IMR-90 (cell line): ENCODE data around the gene MARCHF3. TPM values are rescaled to one million over a fixed set of nuclear protein-coding genes. Genes with fewer than 3 reads are reported as not detected.

Source experiments
- ATAC-seq: fragments of 200-7000 bp; cut with Tn5 transposase; 2 replicates; pipeline ENCODE4 v1.9.1; 2020; ENCODE audit warnings: low read depth, mild to moderate bottlenecking, moderate library complexity
- BruUV-seq: library from RNA; stranded (reverse); fragments of 400-500 nt; replicated peaks from 2 replicates; lab custom pipeline; 2021; lab: Mats Ljungman, UMichigan
- CTCF ChIA-PET: fragments of 300-600 bp; formaldehyde crosslinking; extraction: SDS; loops from one replicate; lab custom pipeline; 2021; ENCODE audit warnings: antibody characterized with exemption; lab: Yijun Ruan, JAX
- POLR2A ChIA-PET: fragments of 300-600 bp; sonication (Branson Sonifier 250); formaldehyde crosslinking; loops from one replicate; lab custom pipeline; 2022; ENCODE audit warnings: antibody characterized with exemption; ENCODE audit not compliant: unreplicated experiment; lab: Charles Lee
- DNase-seq: peaks from one replicate; pipeline ENCODE4 v3.0.0; 2013
- H2AFZ ChIP-seq: replicated peaks from 2 replicates; pipeline ENCODE3; 2013; ENCODE audit warnings: low read length, mild to moderate bottlenecking; ENCODE audit not compliant: poor library complexity
- H2AK5ac ChIP-seq: 2 replicates; pipeline ENCODE4 v1.6.1; 2013; ENCODE audit warnings: low read depth, low read length, inconsistent platforms
- H2AK9ac ChIP-seq: replicated peaks from 2 replicates; pipeline ENCODE3; 2013; ENCODE audit warnings: mild to moderate bottlenecking, low read depth, low read length, moderate library complexity; ENCODE audit not compliant: poor library complexity
- H2BK120ac ChIP-seq: 2 replicates; pipeline ENCODE4 v1.6.1; 2013; ENCODE audit warnings: low read depth, low read length, inconsistent platforms
- H2BK15ac ChIP-seq: 3 replicates; pipeline ENCODE4 v1.6.1; 2013; ENCODE audit warnings: low read depth, low read length, inconsistent platforms
- H2BK20ac ChIP-seq: 2 replicates; pipeline ENCODE4 v1.6.1; 2013; ENCODE audit warnings: low read depth, mild to moderate bottlenecking, inconsistent platforms, low read length, moderate library complexity
- H2BK5ac ChIP-seq: 2 replicates; pipeline ENCODE4 v1.6.1; 2013; ENCODE audit warnings: mild to moderate bottlenecking, low read depth, low read length, inconsistent platforms; ENCODE audit not compliant: poor library complexity, severe bottlenecking
- H3K14ac ChIP-seq: replicated peaks from 2 replicates; pipeline ENCODE4 v1.6.1; 2013; ENCODE audit warnings: low read depth, low read length, inconsistent platforms
- H3K18ac ChIP-seq: 2 replicates; pipeline ENCODE4 v1.6.1; 2013; ENCODE audit warnings: low read depth, low read length, control low read depth
- H3K23ac ChIP-seq: 2 replicates; pipeline ENCODE4 v1.6.1; 2013; ENCODE audit warnings: low read depth, low read length, inconsistent platforms
- H3K27ac ChIP-seq: 2 replicates; pipeline ENCODE4 v1.5.1; 2013; ENCODE audit warnings: mild to moderate bottlenecking, control low read depth, low read length; ENCODE audit not compliant: insufficient read depth
- H3K27me3 ChIP-seq: 2 replicates; pipeline ENCODE4 v1.6.1; 2013; ENCODE audit warnings: low read length; ENCODE audit not compliant: control insufficient read depth, insufficient read depth
- H3K36me3 ChIP-seq: 2 replicates; pipeline ENCODE4 v1.6.1; 2013; ENCODE audit warnings: low read length, mixed read lengths; ENCODE audit not compliant: control insufficient read depth, insufficient read depth
- H3K4ac ChIP-seq: 2 replicates; pipeline ENCODE4 v1.6.1; 2013; ENCODE audit warnings: low read depth, low read length, inconsistent platforms
- H3K4me1 ChIP-seq: 2 replicates; pipeline ENCODE4 v1.6.1; 2013; ENCODE audit warnings: low read length, mixed read lengths; ENCODE audit not compliant: control insufficient read depth, insufficient read depth
- H3K4me2 ChIP-seq: 2 replicates; pipeline ENCODE4 v1.6.1; 2013; ENCODE audit warnings: low read depth, mild to moderate bottlenecking, control low read depth, low read length, moderate library complexity
- H3K4me3 ChIP-seq: 2 replicates; pipeline ENCODE4 v1.5.1; 2013; ENCODE audit warnings: low read depth, mild to moderate bottlenecking, control low read depth, low read length, moderate library complexity; ENCODE audit not compliant: insufficient read depth
- H3K56ac ChIP-seq: 2 replicates; pipeline ENCODE4 v1.6.1; 2013; ENCODE audit warnings: low read length, inconsistent platforms; ENCODE audit not compliant: insufficient read depth; ENCODE audit errors: extremely low read depth
- H3K79me1 ChIP-seq, 2 experiments: 2 replicates each; pipeline ENCODE4 v1.6.1; 2013; ENCODE audit warnings: low read length in 2 of 2, inconsistent platforms in 1 of 2, low read depth in 1 of 2
- H3K9ac ChIP-seq: 2 replicates; pipeline ENCODE4 v1.6.1; 2013; ENCODE audit warnings: low read depth, low read length, control low read depth
- H3K9me1 ChIP-seq: 2 replicates; pipeline ENCODE4 v1.6.1; 2013; ENCODE audit warnings: low read length, inconsistent platforms; ENCODE audit not compliant: insufficient read depth
- H3K9me3 ChIP-seq: 2 replicates; pipeline ENCODE4 v1.6.1; 2013; ENCODE audit warnings: low read length; ENCODE audit not compliant: control insufficient read depth, insufficient read depth
- H4K20me1 ChIP-seq: 2 replicates; pipeline ENCODE4 v1.6.1; 2013; ENCODE audit warnings: low read length, inconsistent platforms; ENCODE audit not compliant: insufficient read depth
- H4K5ac ChIP-seq: 2 replicates; pipeline ENCODE4 v1.6.1; 2013; ENCODE audit warnings: mild to moderate bottlenecking, low read depth, low read length, control low read depth
- H4K8ac ChIP-seq, 2 experiments: 2 replicates each; pipeline ENCODE4 v1.6.1; 2013; ENCODE audit warnings: low read depth in 2 of 2, low read length in 2 of 2, control low read depth in 1 of 2, inconsistent platforms in 1 of 2
- H4K91ac ChIP-seq: 2 replicates; pipeline ENCODE4 v1.6.1; 2013; ENCODE audit warnings: low read depth, low read length, inconsistent platforms; ENCODE audit not compliant: insufficient read depth
- BHLHE40 ChIP-seq: fragments of 150-350 bp; IDR thresholded peaks from 2 replicates; pipeline ENCODE4 v1.6.1; 2016; ENCODE audit warnings: mild to moderate bottlenecking, low read depth, low read length
- CEBPB ChIP-seq: IDR thresholded peaks from 2 replicates; pipeline ENCODE4 v1.6.1; 2012; ENCODE audit warnings: low read depth, low read length, improper control_type of control experiment
- ELK1 ChIP-seq: fragments of 150-350 bp; IDR thresholded peaks from 2 replicates; pipeline ENCODE4 v1.6.1; 2016; ENCODE audit warnings: low read depth, mild to moderate bottlenecking, low read length, moderate library complexity, borderline replicate concordance
- MAFK ChIP-seq: IDR thresholded peaks from 2 replicates; pipeline ENCODE4 v1.6.1; 2012; ENCODE audit warnings: low read depth, low read length, improper control_type of control experiment
- MAZ ChIP-seq: IDR thresholded peaks from 2 replicates; pipeline ENCODE4 v1.6.1; 2012; ENCODE audit warnings: low read depth, mild to moderate bottlenecking, low read length, improper control_type of control experiment, moderate library complexity, borderline replicate concordance
- POLR2A ChIP-seq: IDR thresholded peaks from 2 replicates; pipeline ENCODE4 v1.6.1; 2012; ENCODE audit warnings: mild to moderate bottlenecking, low read depth, low read length
- RAD21 ChIP-seq: IDR thresholded peaks from 2 replicates; pipeline ENCODE4 v1.6.1; 2012; ENCODE audit warnings: low read length, improper control_type of control experiment
- RFX5 ChIP-seq: IDR thresholded peaks from 2 replicates; pipeline ENCODE4 v1.8.0; 2012; ENCODE audit warnings: low read depth, mild to moderate bottlenecking, low read length, moderate library complexity
- SMC3 ChIP-seq: fragments of 150-350 bp; IDR thresholded peaks from 2 replicates; pipeline ENCODE4 v1.6.1; 2016; ENCODE audit warnings: low read depth, mild to moderate bottlenecking, antibody characterized with exemption, low read length, moderate library complexity
- USF2 ChIP-seq: fragments of 150-350 bp; IDR thresholded peaks from 2 replicates; pipeline ENCODE4 v1.6.1; 2017; ENCODE audit warnings: mild to moderate bottlenecking, antibody characterized with exemption, low read length, low read depth
- WGBS, 2 experiments: methylation state at CpG; one replicate each; pipeline versions ENCODE4 v1.1.5 to v1.1.7; 2013; ENCODE audit warnings: missing lambda C conversion rate in 2 of 2; ENCODE audit not compliant: insufficient read length in 1 of 2; ENCODE audit errors: extremely low coverage in 2 of 2; 5-methylcytosine and 5-hydroxymethylcytosine counted together
- dilution Hi-C: fragments of 300-500 bp; cut with HindIII; formaldehyde crosslinking; loops from one replicate; pipeline ENCODE4 v1.14.3; 2018; ENCODE audit warnings: low sequenced_read_pairs; ENCODE audit not compliant: unreplicated experiment
- in situ Hi-C: fragments of 300-500 bp; cut with MboI; formaldehyde crosslinking; loops from 3 replicates; pipeline ENCODE4 v1.14.3; 2019; ENCODE audit warnings: low sequenced_read_pairs, inconsistent platforms, mixed read lengths
- intact Hi-C: fragments of 100-400 bp; cut with micrococcal nuclease; formaldehyde crosslinking; loops from 2 replicates; pipeline ENCODE4 v1.10.0; 2022
- polyA plus RNA-seq, 3 experiments: library from polyadenylated mRNA; depleted of rRNA; stranded (reverse); fragments of >200 nt; gene quantifications; 2 replicates each; pipeline ENCODE4 v1.2.3, GENCODE V29; 2012; ENCODE audit warnings: low replicate concordance in 1 of 3
- total RNA-seq: library from RNA; depleted of rRNA; stranded (reverse); fragments of >200 nt; gene quantifications from 2 replicates; pipeline ENCODE4 v1.2.3, GENCODE V29; 2012

The MARCHF3 gene
- total and polyA plus RNA-seq, 2 of the 4 experiments (the other 2 are of a cell fraction), result 11.2 to 18.8 TPM

- Histone ChIP-seq H3K27me3 (no peaks in the 10 kb centered on the region), H4K91ac (no peak overlapping the region), H3K4me3 (no peak overlapping the region), H2BK5ac (no peak overlapping the region), H2BK20ac (no peak overlapping the region), H2AK5ac (no peak overlapping the region), H4K5ac (no peak overlapping the region), H3K79me1 (peaks cover 19 to 26% of the 10 kb centered on the region in 2 experiments), H3K36me3 (no peaks in the 10 kb centered on the region), H2BK15ac (no peak overlapping the region), H3K4me2 (no peak overlapping the region), H4K20me1 (no peaks in the 10 kb centered on the region), H3K9me1 (no peaks in the 10 kb centered on the region), H3K18ac (no peak overlapping the region), H3K9ac (no peak overlapping the region), H2AK9ac (no peak overlapping the region), H3K23ac (no peak overlapping the region), H3K56ac (no peak overlapping the region), H3K14ac (no peak overlapping the region), H3K4me1 (no peaks in the 10 kb centered on the region), H2AFZ (no peak overlapping the region), H3K9me3 (no peaks in the 10 kb centered on the region), H3K27ac (no peak overlapping the region), H3K4ac (no peak overlapping the region), H4K8ac (no peak overlapping the region), H2BK120ac (no peak overlapping the region)
- dilution Hi-C loops (no loop called here), intact Hi-C loops (no loop called here), in situ Hi-C loops (no loop called here)
- ChIA-PET CTCF (interaction anchor here (0.6 kb wide), 1 partner anchor 69 kb away, joined by 3 read pairs; no protein-coding TSS in a partner anchor), POLR2A (no interaction called here)
- DNase-seq (no peak), ATAC-seq (no peak)
- WGBS, 2 experiments, result no CpG with 5 or more reads among the region's 1 CpG
- no peak for TF ChIP-seq USF2
- no peak for TF ChIP-seq SMC3
- TF ChIP-seq MAFK, result no peak
- TF ChIP-seq POLR2A, result no peak
- no peak for TF ChIP-seq CEBPB
- TF ChIP-seq RFX5, result no peak
- TF ChIP-seq ELK1, result no peak
- TF ChIP-seq RAD21, result no peak
- no peak for TF ChIP-seq MAZ
- TF ChIP-seq BHLHE40, result no peak
- BruUV-seq, result no TSS peak
Measured at GRCh38 chr5:127019928-127020327, 10.4 kb downstream of the MARCHF3 start.
